NCI-H187 treated with DMSO at 0.1 percent for 48 hours (cell line): ENCODE measurements around the gene TBX15.

ENCODE experiments used
- DNase-seq: peaks from one replicate; lab custom pipeline; 2025; lab: John Stamatoyannopoulos, UW

TBX15 gene

GRCh38 chr1:118988186-118989005 is at the start of gene TBX15:
Gene TBX15 (minus strand): TSS chr1:118988343. CDS start chr1:118987795, 548 bp downstream.
- no peak for DNase-seq

- DNase-seq: no peak
Observed at GRCh38 chr1:119034359-119034758, 46.2 kb upstream of the TBX15 start.

- no peak for DNase-seq
Observed at GRCh38 chr1:119032986-119033385, 44.8 kb upstream of the TBX15 start.

- no peak for DNase-seq
Observed at GRCh38 chr1:119027759-119028158, 39.6 kb upstream of the TBX15 start.

- no peak for DNase-seq
Observed at GRCh38 chr1:119026956-119027355, 38.8 kb upstream of the TBX15 start.

- no peak for DNase-seq
Observed at GRCh38 chr1:119015547-119015946, 27.4 kb upstream of the TBX15 start.

- no peak for DNase-seq
Observed at GRCh38 chr1:119012383-119012782, 24.2 kb upstream of the TBX15 start.

GRCh38 chr1:119011706-119012105 is 23.6 kb upstream of the TBX15 start:
- no peak for DNase-seq

GRCh38 chr1:119011116-119011515 is 23.0 kb upstream of the TBX15 start:
- no peak for DNase-seq

GRCh38 chr1:119010201-119010600 is 22.1 kb upstream of the TBX15 start:
- no peak for DNase-seq

GRCh38 chr1:119009312-119009655 is 21.1 kb upstream of the TBX15 start:
- no peak for DNase-seq

GRCh38 chr1:119008483-119009311 is 20.6 kb upstream of the TBX15 start:
- DNase-seq: peak; percentile 22

GRCh38 chr1:119007670-119008482 is 19.7 kb upstream of the TBX15 start:
- DNase-seq: no peak

GRCh38 chr1:119007339-119007669 is 19.2 kb upstream of the TBX15 start:
- DNase-seq: no peak

- no peak for DNase-seq
Observed at GRCh38 chr1:119006406-119007279, 18.5 kb upstream of the TBX15 start.

GRCh38 chr1:119005724-119006405 is 17.7 kb upstream of the TBX15 start:
- no peak for DNase-seq

GRCh38 chr1:119004781-119005180 is 16.6 kb upstream of the TBX15 start:
- no peak for DNase-seq

- no peak for DNase-seq
Observed at GRCh38 chr1:119004129-119004527, 16.0 kb upstream of the TBX15 start.

GRCh38 chr1:119003413-119004128 is 15.4 kb upstream of the TBX15 start:
- DNase-seq: no peak

- DNase-seq: no peak
Observed at GRCh38 chr1:119002028-119002686, 14.0 kb upstream of the TBX15 start.
